Activated T-cell treated with anti-CD3 and anti-CD28 coated beads, Interleukin-2, amount 50 U/mL, for 72 hours (primary cell): ENCODE measurements around the gene CAMK2G. TPM values are rescaled to one million over a fixed set of nuclear protein-coding genes. Genes with fewer than 3 reads are reported as not detected.

Experiments
- ATAC-seq, 2 donors: fragments of 150-1000 bp; cut with Tn5 transposase; replicated peaks in 1 of 2; 2 replicates each; pipeline ENCODE4 v1.10.0; 2021; ENCODE audit warnings: moderate library complexity in 2 of 2, mild to moderate bottlenecking in 1 of 2
- DNase-seq, 2 donors: peaks; one replicate each; pipeline ENCODE4 v3.0.0; 2021 to 2022; ENCODE audit warnings: mixed read lengths in 1 of 2
- H3K27ac Mint-ChIP-seq: one replicate; pipeline ENCODE4 v1.8.0; 2022; ENCODE audit warnings: mild to moderate bottlenecking, moderate library complexity, mixed read lengths
- H3K27me3 Mint-ChIP-seq: one replicate; pipeline ENCODE4 v1.8.0; 2022; ENCODE audit warnings: low read depth, mixed read lengths
- H3K36me3 Mint-ChIP-seq, 2 donors: one replicate each; pipeline ENCODE4 v1.8.0; 2022; ENCODE audit warnings: mixed read lengths in 2 of 2, mild to moderate bottlenecking in 1 of 2; ENCODE audit not compliant: insufficient read depth in 2 of 2
- H3K4me1 Mint-ChIP-seq: one replicate; pipeline ENCODE4 v1.8.0; 2022; ENCODE audit warnings: low read depth, mixed read lengths
- H3K4me3 Mint-ChIP-seq, 2 donors: one replicate each; pipeline ENCODE4 v1.8.0; 2022; ENCODE audit warnings: mild to moderate bottlenecking in 2 of 2, mixed read lengths in 2 of 2, moderate library complexity in 2 of 2
- H3K9me3 Mint-ChIP-seq, 2 donors: one replicate each; pipeline ENCODE4 v1.8.0; 2022; ENCODE audit warnings: mixed read lengths in 2 of 2
- total RNA-seq, 2 donors: library from RNA; stranded (reverse); gene quantifications; one replicate each; pipeline ENCODE4 v1.2.3, GENCODE V29; 2022

The CAMK2G gene
- total RNA-seq, 2 donors from 2014 or later, result 25.0 to 30.3 TPM

DNA sequence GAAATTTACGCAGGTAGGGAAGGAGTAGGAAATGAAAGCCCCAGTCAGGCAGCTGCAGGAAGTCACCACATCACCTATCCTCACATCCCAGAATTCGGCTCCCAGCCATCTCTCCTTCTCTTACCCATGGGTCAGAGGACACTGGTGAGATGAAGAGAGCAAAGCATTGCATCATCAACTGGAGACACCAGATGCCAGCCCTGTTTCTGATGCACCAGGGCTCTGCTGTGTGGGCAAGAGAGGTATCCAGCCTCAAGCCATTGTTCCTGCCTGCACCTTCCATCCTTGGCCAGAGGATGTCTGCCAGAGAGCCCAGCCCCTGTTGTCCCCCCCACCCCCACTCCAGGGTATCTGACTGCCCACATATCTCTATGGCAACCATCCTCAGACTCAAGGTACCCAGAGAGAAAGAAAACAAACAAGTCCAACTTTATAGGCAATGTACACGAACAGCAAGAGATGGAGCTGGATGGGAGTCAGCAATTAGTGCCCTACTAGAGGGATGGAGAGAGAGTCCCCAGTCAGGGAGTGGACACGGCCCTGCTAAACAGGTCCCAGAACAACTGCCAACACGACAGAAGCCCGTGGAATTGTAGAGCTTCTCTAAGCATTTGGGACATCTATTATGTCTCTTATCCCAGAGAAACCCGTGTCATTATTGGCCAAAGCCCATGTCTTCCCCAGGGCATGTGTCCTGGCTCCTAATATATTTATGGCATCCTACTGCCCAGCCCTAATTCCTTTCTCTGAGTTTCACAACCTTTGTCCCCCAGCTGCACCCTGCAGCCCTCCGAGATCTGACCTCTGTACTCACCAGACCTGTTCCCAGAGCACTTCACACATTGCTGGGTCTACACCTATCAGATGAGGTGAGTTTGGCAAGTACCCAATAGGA lies 2.8 kb downstream of the CAMK2G start:
- H3K9me3 Mint-ChIP-seq, result no peaks in the 10 kb centered on the region
- H3K4me3 Mint-ChIP-seq, result peak overlapping the region; percentile 82 to 83
- peak overlapping the region; percentile 62 for H3K27ac Mint-ChIP-seq
- no peaks in the 10 kb centered on the region for H3K27me3 Mint-ChIP-seq
- no peak for ATAC-seq
- peaks cover 66% of the 10 kb centered on the region for H3K4me1 Mint-ChIP-seq
- no peak for DNase-seq
- H3K36me3 Mint-ChIP-seq, result peaks cover 0 to 3% of the 10 kb centered on the region in 2 donors

DNA sequence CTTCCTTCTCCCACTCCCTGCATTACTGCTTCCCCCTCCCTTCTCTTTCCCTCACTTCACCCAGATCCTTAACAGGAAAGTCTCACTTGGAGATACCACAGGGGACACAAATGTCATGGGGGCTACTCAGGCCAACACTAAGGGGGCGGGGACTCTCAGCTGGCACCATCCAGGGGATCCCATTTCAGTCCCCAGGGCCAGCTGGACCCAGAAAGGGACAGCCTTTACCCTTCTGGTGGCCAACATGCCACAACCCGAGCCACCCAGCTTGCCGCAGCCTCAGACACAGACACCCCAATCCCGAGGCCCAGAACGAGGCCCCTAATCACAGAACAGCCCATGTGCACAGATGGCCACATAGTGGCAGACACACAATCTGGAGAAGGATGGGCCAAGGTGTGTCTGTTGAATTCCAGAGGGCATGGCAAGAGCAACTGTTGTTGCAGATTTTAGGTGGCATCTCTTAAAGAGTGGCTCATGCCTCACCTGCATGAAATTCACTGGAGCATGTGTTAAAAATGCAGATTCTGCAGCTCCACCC lies 5.6 kb downstream of the CAMK2G start:
- ATAC-seq (no peak), DNase-seq (no peak)
- Mint-ChIP-seq H3K27ac (peak overlapping the region; percentile 32), H3K36me3 (peaks cover 0 to 6% of the 10 kb centered on the region in 2 donors), H3K27me3 (no peaks in the 10 kb centered on the region), H3K9me3 (no peaks in the 10 kb centered on the region), H3K4me1 (peaks cover 76% of the 10 kb centered on the region), H3K4me3 (no peak overlapping the region)

DNA sequence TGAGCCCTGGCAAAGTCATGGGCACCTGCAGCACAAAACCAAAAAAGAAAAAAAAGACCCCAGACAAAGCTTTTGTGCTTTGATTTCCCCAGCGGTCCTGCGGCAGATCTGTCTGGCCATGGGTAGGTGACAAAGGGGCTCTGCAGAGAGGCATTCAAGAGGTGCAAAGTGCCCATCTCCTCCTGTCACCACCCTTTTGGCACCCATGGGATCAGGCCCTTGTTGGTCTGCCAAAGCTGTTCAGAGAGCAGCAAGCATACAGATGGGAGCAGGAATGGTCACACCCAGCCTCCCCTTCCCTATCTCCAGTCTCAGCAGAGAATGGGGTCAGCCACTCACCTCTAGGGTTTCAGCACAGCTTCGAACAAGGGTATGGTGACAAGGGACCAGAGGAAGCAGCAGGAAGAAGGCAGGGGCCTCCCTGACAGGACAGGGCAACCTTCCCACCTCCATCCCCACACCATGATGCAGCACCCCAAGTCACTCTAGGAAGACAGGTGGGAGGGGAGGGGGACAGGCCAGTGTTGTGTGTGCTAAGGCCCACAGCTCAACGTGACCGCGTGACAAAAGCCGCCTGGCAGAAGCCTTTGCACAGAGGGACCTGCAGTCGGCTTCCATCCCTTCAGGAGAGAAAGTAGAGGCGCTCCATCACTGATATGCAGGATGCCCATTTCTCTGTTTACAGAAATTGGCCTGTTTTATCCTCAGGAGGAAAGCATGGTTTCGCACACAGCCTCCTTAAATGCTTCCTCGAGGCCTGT lies 6.3 kb downstream of the CAMK2G start:
- no peak overlapping the region for H3K4me3 Mint-ChIP-seq

DNA sequence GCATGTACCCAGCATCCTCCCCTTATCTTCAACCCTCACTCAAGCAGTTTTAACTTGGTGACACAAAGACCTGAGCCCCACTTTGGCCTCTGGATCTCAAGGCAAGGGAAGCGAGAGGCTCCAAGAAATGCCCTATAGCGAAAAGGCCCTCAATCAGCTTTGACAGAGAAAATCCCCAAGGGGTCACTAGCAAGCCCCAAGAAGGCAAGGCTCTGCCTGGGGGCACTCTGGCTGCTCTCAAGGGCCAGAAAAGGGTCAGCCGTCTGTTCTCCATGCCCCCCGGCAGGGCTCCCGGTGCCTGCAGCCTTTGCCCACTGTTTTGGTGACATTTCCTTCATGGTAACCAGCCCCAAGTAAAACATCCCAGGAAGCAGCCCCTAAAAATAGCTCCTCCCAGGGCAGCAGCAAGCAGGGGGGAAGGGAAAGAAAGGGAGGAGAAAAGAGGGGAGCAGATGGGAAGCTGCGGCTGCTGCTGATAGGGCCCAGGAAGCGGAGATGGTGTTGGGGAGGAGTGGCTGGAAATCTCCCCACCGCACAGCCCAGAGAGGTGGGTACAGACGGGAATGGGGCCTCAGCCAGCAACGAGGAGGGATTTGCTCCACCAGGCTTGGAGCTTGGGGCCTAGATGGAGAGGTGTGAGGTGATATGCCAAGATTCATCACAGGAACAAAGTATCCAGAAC lies 7.1 kb downstream of the CAMK2G start:
- Mint-ChIP-seq H3K4me3 (peak overlapping the region in 1 of 2 donors; percentile 89), H3K27ac (peak overlapping the region; percentile 48), H3K36me3 (peaks cover 0 to 6% of the 10 kb centered on the region in 2 donors), H3K4me1 (peaks cover 65% of the 10 kb centered on the region), H3K9me3 (no peaks in the 10 kb centered on the region), H3K27me3 (no peaks in the 10 kb centered on the region)
- ATAC-seq (no peak), DNase-seq (no peak)

More for the DNA sequence above, 6.3 kb downstream of the CAMK2G start:
- Mint-ChIP-seq H3K27ac (peak overlapping the region; percentile 32), H3K9me3 (no peaks in the 10 kb centered on the region), H3K4me1 (peaks cover 73% of the 10 kb centered on the region), H3K36me3 (peaks cover 0 to 6% of the 10 kb centered on the region in 2 donors), H3K27me3 (no peaks in the 10 kb centered on the region)
- no peak for ATAC-seq
- DNase-seq, result no peak

DNA sequence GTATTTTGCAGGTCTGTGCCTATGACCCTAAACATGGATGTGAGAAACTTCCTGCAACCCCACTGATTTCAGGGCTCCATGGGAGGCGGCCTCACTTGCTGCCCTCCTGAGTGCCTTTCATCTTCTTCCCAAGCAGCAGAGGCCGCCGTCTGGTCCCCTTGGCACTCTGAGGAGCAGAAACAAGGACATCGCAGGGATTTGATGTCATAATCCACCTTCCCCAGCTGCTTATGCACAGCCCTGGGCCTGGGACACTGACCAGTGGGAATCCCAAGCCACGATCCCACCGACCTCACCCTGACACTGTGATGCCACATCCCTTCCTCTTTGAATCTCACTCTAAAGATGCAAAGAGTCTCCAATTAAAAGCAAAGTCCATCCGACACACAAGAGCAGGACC lies 7.7 kb downstream of the CAMK2G start:
- Mint-ChIP-seq H3K36me3 (peaks cover 0 to 6% of the 10 kb centered on the region in 2 donors), H3K27ac (peak overlapping the region; percentile 95), H3K4me3 (peak overlapping the region; percentile 89 to 94), H3K27me3 (no peaks in the 10 kb centered on the region), H3K4me1 (peaks cover 58% of the 10 kb centered on the region), H3K9me3 (no peaks in the 10 kb centered on the region)
- ATAC-seq (no peak), DNase-seq (no peak)

DNA sequence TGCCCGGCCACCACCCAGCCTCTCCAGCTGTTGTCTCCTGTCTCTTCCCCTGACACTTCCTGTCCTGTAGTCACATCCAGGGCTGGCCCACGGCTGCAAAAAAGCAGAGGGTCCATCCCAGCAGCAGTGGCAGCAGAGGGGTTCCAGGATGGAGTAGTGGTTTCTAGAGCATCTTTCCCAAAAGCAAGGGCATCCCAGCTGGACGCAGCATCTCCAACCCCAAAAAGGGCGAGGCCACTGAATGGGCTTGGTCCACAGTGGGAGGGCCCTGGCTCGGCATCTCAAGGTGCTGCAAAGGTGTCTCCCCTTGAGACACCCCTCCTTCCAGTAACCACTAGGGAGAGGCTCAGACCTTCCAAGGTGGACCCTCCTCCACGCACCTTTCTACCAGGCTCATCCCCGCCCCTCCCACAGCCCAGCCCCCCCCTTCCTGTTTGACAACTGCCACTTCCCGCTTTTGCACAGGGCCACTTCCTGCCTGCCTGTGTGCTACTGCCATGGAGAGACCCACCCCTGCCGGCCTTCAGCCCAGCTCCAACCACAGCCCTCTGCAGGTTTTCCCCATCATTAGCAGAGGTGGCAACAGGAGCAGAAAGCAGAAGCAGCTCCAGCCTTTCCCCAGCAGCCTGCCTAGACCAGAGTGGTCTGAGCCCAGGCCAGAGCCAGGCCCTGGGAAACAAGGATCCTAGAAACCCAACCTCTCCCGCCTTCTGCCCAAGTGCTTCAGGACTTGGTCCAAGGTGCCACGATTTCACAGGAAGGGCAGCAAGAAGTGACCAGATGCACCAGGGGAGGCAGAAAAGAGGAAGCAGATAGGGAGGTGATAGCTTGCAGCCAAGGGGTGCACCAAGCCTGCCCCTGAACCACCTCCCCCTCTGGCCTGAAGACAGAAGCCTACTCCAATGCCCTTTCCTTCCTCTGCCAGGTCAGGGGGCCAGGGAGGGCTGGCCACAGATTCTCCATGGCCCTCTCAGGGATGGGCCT lies 8.6 kb downstream of the CAMK2G start:
- Mint-ChIP-seq H3K27ac (peak overlapping the region; percentile 95), H3K36me3 (peaks cover 1 to 3% of the 10 kb centered on the region in 2 donors)

DNA sequence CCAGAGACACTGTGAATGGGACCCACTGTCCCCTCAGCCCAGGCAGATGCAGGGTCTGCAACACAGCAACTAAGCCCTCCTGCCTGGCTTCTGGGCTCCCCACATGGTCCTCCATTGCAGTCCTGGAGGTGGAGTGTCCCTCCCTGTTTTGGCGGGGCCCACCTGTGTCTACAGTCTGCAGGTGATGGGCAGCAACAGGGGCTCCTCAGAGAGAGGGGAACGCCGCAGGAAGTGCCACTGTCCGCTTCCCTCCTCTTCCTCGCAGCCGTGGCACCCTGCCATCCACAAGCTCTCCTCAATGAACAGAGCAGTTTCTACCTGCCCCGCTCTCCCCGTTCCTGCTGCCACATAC lies 9.3 kb downstream of the CAMK2G start:
- DNase-seq, result no peak
- Mint-ChIP-seq H3K9me3 (no peaks in the 10 kb centered on the region), H3K27ac (peak overlapping the region; percentile 95), H3K4me1 (peaks cover 51% of the 10 kb centered on the region), H3K27me3 (no peaks in the 10 kb centered on the region), H3K36me3 (peaks cover 3 to 5% of the 10 kb centered on the region in 2 donors), H3K4me3 (peak overlapping the region; percentile 89 to 94)
- peak in 1 of 2 donors; percentile 26 for ATAC-seq

More for the DNA sequence above, 8.6 kb downstream of the CAMK2G start:
- H3K4me3 Mint-ChIP-seq, result peak overlapping the region; percentile 89 to 94
- no peaks in the 10 kb centered on the region for H3K27me3 Mint-ChIP-seq
- H3K9me3 Mint-ChIP-seq, result no peaks in the 10 kb centered on the region
- DNase-seq (peak; percentile 48 to 65), ATAC-seq (peak; percentile 78 to 88)
- peaks cover 51% of the 10 kb centered on the region for H3K4me1 Mint-ChIP-seq

DNA sequence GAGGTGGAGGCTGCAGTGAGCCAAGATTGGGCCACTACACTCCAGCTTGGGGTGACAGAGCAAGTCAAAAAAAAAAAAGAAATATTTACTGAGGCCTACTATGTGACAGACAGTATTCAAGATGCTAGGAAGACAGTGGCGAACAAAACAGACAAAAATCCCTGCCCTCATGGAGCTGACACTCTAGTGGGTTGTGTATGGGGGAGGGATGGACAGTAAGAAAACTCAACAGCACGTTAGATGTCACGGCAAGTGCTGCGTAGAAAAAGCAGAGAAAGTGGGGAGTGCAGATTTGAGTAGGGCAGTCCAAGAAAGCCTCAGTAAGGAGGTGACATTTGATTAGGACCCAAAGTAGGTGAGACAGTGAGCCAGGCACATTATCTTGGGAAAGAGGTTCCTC lies 10.1 kb downstream of the CAMK2G start:
- peaks cover 59% of the 10 kb centered on the region for H3K4me1 Mint-ChIP-seq
- H3K9me3 Mint-ChIP-seq, result no peaks in the 10 kb centered on the region
- ATAC-seq, result no peak
- no peak for DNase-seq
- H3K36me3 Mint-ChIP-seq, result peaks cover 3 to 5% of the 10 kb centered on the region in 2 donors
- H3K27me3 Mint-ChIP-seq, result no peaks in the 10 kb centered on the region
- peak overlapping the region; percentile 89 to 94 for H3K4me3 Mint-ChIP-seq
- peak overlapping the region; percentile 95 for H3K27ac Mint-ChIP-seq

DNA sequence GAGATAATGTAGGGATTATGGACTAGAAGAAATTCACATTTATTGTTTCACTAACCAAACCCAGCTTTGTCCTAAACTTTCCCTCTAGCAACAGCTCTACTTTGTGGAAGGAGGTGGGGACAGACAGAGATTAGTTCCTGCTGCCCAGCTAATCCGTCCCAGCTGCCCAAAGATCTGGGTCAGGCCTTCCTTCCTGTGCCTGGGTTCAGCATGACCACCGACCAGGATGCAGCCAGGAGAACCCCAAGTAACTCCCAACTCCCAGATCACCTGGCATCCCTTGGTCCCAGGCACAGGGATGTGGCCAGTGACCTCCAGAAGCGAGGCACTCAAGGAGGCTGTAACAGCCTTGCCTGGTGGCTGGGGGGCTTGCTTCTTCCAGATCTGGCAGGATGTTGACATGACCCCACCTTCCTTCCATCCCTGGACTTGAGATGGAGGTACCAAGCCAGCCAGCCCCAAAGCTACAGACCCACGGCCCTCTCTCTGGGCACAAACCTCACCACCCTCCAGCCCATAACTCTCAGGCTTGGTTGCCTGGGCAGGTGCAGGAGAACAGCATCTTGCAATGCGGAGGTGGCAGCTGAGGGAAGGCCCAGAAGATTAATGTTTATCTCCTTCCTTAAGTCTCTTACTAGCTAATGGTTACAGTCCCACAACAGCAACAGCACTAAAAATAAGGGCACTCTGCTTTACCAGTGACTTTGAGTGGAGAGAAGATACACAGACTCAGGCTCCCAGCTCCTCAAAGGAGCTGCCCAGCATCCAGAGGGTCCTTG lies 11.1 kb downstream of the CAMK2G start:
- peak overlapping the region; percentile 32 for H3K27ac Mint-ChIP-seq
- peaks cover 7 to 8% of the 10 kb centered on the region in 2 donors for H3K36me3 Mint-ChIP-seq
- H3K4me3 Mint-ChIP-seq, result no peak overlapping the region
- H3K4me1 Mint-ChIP-seq, result peaks cover 60% of the 10 kb centered on the region
- ATAC-seq (no peak), DNase-seq (no peak)
- H3K27me3 Mint-ChIP-seq, result no peaks in the 10 kb centered on the region
- H3K9me3 Mint-ChIP-seq, result no peaks in the 10 kb centered on the region

DNA sequence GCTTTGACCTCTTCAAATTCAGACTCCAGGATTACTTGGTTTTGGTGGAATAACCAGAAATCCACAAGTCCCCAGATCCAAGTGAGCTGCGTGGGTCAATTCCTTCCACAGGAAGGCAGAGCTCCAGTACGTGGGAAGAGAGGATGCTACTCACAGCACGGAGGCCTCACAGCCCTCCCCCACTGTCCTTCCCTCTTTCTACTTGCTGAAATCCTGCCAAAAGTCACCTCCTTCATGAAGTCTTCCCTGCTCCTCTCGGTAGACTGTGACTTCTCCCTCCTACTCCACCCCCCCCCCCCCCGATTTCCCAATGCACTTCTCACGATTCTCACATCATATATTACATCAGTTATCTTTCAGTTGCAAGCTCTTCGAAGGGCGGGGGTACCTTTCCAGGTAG lies 12.3 kb downstream of the CAMK2G start:
- Mint-ChIP-seq H3K27ac (no peak overlapping the region), H3K27me3 (no peaks in the 10 kb centered on the region), H3K4me1 (peaks cover 69% of the 10 kb centered on the region), H3K4me3 (no peak overlapping the region), H3K36me3 (peaks cover 7 to 8% of the 10 kb centered on the region in 2 donors), H3K9me3 (no peaks in the 10 kb centered on the region)
- DNase-seq, result no peak
- no peak for ATAC-seq

DNA sequence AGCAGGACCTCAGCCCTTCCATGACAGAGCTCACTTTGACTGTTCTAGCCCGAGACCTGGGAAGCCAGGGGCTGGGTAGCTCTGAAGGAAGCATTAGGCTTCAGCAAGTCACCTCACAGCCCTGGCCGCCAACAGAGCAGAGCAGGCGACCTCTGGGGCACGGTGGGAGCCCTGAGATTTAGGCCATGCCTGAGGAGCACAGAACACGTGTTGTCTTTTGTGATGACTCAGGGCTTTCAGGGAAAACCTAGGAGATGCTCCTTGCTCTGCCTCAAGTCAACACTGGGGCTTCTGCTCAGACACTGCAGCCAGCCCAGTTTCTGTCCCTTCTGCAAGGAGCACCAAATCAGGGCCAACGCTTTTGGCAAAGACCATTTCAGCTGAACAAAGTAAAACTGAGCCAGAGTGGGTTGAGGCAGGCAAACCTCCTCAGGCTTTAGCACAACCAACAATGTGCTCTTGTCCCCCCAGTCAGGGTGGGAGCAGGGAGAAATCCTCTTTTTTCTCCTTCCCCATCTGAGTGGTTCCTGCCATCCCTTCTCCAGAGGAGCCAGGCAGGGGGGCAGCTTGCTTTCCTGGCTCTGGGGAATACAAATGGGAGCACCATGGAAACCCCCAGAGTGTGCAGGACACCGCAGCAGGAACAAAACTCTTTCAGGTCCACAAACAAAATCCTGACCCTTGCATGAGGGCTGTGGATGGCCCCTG lies 14.4 kb downstream of the CAMK2G start:
- Mint-ChIP-seq H3K9me3 (no peaks in the 10 kb centered on the region), H3K27ac (no peak overlapping the region), H3K4me1 (peaks cover 65% of the 10 kb centered on the region), H3K36me3 (peaks cover 7 to 9% of the 10 kb centered on the region in 2 donors), H3K4me3 (peak overlapping the region; percentile 24 to 58), H3K27me3 (no peaks in the 10 kb centered on the region)
- DNase-seq (no peak), ATAC-seq (no peak)
